CD4-positive, alpha-beta T cell treated with Interleukin-21 for 1 hour (primary cell): ENCODE measurements around the gene BECN2.
"Not testable (repeated sequence)": the region's sequence is repeated elsewhere in the genome, so short reads cannot be mapped to it uniquely, and the experiment has no call there.

Experiments
- DNase-seq: peaks from one replicate; pipeline ENCODE4 v3.0.0-alpha.2; 2020

The BECN2 gene

GRCh38 chr1:241985787-241986186 lies 28.2 kb downstream of the BECN2 start:
- peak; percentile 8 for DNase-seq

GRCh38 chr1:241988389-241988930 lies 30.9 kb downstream of the BECN2 start:
- not testable (repeated sequence) for DNase-seq

GRCh38 chr1:241990040-241990439 lies 32.5 kb downstream of the BECN2 start:
- DNase-seq = no peak

GRCh38 chr1:241992734-241993133 lies 35.2 kb downstream of the BECN2 start:
- DNase-seq = no peak

- no peak for DNase-seq
Measured at GRCh38 chr1:241994171-241994570, 36.6 kb downstream of the BECN2 start.

GRCh38 chr1:241997401-241997998 lies 39.9 kb downstream of the BECN2 start:
- DNase-seq = no peak

- peak; percentile 37 for DNase-seq
Measured at GRCh38 chr1:241998412-241998921, 40.9 kb downstream of the BECN2 start.

- no peak for DNase-seq
Measured at GRCh38 chr1:241999026-241999425, 41.5 kb downstream of the BECN2 start, which contains the start of gene MAP1LC3C. MAP1LC3C (minus strand) TSS chr1:241999098; CDS start chr1:241999008, 90 bp downstream.

GRCh38 chr1:242000434-242000833 lies 42.9 kb downstream of the BECN2 start:
- no peak for DNase-seq

GRCh38 chr1:242002072-242002471 lies 44.5 kb downstream of the BECN2 start:
- DNase-seq = no peak

GRCh38 chr1:242002510-242002909 lies 44.9 kb downstream of the BECN2 start:
- no peak for DNase-seq

GRCh38 chr1:242004751-242005495 lies 47.4 kb downstream of the BECN2 start:
- DNase-seq = no peak

GRCh38 chr1:242005866-242006535 lies 48.4 kb downstream of the BECN2 start:
- no peak for DNase-seq

GRCh38 chr1:242006976-242007375 lies 49.4 kb downstream of the BECN2 start:
- DNase-seq = no peak
